LNCAP (cell line): ENCODE measurements around the gene ZNF467.

Source experiments
- TF ChIP-seq, protein P1 (sequence below): fragments of 450-650 bp; IDR thresholded peaks from 2 replicates; pipeline ENCODE4 v1.5.1; 2017; ENCODE audit warnings: mild to moderate bottlenecking

Gene ZNF467

DNA sequence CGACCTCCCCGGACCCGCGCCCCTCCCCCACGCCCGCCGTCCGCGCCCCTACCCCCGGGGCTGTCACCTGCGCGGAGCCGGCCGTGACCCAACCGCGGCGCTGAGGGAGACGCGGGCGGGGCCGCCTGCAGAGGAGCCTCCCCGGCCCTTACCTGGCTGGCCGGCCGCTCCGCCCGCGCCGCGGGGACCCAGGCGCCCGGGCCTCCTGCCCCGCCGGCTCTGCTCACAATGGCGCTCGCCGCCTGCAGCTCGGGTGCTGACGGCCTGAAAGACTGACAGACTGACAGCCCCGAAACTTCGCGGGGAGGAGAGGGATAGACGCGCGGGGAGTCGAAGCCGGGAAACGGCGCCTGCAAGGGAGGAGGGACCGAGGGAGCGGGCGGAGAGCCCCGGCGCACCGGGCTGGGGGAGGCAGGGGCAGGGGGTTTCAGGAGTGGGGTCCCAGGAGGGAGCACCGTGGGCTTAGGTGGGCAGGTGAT, 393 bp downstream of the ZNF467 start:
- TF ChIP-seq, protein P1, sequence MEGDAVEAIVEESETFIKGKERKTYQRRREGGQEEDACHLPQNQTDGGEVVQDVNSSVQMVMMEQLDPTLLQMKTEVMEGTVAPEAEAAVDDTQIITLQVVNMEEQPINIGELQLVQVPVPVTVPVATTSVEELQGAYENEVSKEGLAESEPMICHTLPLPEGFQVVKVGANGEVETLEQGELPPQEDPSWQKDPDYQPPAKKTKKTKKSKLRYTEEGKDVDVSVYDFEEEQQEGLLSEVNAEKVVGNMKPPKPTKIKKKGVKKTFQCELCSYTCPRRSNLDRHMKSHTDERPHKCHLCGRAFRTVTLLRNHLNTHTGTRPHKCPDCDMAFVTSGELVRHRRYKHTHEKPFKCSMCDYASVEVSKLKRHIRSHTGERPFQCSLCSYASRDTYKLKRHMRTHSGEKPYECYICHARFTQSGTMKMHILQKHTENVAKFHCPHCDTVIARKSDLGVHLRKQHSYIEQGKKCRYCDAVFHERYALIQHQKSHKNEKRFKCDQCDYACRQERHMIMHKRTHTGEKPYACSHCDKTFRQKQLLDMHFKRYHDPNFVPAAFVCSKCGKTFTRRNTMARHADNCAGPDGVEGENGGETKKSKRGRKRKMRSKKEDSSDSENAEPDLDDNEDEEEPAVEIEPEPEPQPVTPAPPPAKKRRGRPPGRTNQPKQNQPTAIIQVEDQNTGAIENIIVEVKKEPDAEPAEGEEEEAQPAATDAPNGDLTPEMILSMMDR, result no peak

DNA sequence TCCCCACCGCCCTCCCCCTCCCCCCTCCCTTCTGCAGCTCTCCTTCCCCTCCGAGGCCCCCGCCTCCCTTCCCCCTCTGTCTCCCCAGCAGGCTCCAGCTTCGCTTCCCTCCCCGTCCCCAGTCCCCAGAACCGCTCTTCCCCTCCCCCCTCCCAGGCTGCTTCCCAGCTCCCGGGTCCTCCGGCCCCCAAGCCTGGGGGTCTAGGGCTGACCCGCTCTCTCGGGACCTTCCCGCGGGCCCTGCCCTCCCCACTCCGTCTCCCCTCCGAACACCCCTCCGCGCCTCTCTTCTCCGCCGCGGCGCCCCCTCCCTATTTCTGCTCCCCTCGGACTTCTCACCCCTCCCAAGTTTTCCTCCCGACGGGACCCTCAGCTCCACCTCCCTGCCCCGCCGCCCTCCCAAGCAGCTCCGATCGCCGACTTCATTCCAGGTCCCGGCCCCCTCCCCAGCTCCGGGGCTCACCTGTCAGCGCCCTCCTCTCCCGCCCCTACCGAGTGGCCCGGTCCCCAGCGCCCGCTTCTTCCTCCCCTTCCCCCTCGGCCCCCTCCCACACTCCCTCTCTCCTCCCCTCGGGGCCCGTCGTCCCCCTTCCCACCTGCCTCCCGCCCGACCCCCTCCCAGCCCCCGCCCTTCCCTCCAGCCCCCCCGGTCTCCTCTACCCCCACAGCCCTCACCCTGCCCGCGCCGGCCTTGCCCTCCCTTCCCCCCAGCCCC, 990 bp downstream of the ZNF467 start:
- TF ChIP-seq, protein P1, result no peak

- TF ChIP-seq, protein P1, result no peak
Measured at GRCh38 chr7:149771720-149772240, 1.6 kb downstream of the ZNF467 start.

- TF ChIP-seq, protein P1, result no peak
Measured at GRCh38 chr7:149770728-149771636, 2.4 kb downstream of the ZNF467 start.

DNA sequence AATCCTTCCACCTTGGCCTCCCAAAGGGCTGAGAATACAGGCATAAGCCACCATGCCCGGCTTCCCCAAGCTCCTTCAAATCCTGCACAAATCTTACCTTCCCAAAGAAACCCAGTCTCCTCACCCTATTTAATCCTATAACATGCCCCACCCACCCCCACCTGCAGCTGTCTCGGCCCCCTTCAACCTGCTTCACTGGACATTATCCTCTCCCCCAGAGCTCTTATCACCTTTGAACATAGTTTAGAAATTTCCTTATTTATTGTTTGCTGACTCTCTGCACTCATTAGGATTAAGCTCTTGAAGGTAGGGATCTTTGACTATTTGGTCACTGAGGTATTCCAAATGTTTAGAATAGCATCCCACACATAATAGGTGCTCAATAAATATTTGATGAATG, 3.5 kb downstream of the ZNF467 start:
- TF ChIP-seq, protein P1, result no peak

DNA sequence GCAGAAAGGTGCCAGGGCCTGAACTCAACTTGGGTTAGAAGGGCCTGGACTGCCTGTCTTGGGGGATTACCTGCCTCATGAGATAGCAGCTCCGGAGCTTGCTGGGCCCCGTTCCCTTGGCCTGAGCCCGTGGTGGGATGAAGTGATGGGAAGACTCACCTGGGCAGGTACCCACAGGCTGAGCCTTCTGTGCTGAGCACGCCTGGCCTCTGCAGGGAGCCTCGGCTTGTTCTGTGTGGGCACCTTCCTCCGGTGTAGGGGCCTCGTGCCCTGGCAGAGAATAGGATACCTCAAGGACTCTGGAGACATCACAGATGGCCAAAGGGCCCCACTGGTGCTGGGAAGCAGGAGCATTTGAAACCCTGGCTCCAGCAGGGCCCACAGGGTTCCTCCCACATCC, 4.5 kb downstream of the ZNF467 start:
- TF ChIP-seq, protein P1, result no peak

- TF ChIP-seq, protein P1, result no peak
Measured at GRCh38 chr7:149767068-149767467, 6.3 kb downstream of the ZNF467 start.
